ENCODE results near the gene LY6G5C. TPM values are rescaled to one million over a fixed set of nuclear protein-coding genes. Genes with fewer than 3 reads are reported as not detected.

The LY6G5C gene
- total RNA-seq, 1 donor from 2014 or later: 6.5 TPM

- no peak for DNase-seq (ENCODE audit: low spot score, unreplicated experiment)
- Mint-ChIP-seq H3K4me3 (ENCODE audit: low read depth) (peak overlapping the region; percentile 45), H3K4me1 (ENCODE audit: low read depth) (peaks cover 60% of the 10 kb centered on the region), H3K27ac (peak overlapping the region; percentile 88), H3K27me3 (no peaks in the 10 kb centered on the region), H3K36me3 (ENCODE audit: insufficient read depth) (peaks cover 6% of the 10 kb centered on the region), H3K9me3 (ENCODE audit: low read depth) (no peaks in the 10 kb centered on the region)
- TF ChIP-seq, protein P1, sequence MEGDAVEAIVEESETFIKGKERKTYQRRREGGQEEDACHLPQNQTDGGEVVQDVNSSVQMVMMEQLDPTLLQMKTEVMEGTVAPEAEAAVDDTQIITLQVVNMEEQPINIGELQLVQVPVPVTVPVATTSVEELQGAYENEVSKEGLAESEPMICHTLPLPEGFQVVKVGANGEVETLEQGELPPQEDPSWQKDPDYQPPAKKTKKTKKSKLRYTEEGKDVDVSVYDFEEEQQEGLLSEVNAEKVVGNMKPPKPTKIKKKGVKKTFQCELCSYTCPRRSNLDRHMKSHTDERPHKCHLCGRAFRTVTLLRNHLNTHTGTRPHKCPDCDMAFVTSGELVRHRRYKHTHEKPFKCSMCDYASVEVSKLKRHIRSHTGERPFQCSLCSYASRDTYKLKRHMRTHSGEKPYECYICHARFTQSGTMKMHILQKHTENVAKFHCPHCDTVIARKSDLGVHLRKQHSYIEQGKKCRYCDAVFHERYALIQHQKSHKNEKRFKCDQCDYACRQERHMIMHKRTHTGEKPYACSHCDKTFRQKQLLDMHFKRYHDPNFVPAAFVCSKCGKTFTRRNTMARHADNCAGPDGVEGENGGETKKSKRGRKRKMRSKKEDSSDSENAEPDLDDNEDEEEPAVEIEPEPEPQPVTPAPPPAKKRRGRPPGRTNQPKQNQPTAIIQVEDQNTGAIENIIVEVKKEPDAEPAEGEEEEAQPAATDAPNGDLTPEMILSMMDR (IDR thresholded peaks at IDR 0.05; ENCODE audit: unreplicated experiment): no peak
Observed at GRCh38 chr6:31654574-31655348, 26.1 kb downstream of the LY6G5C start.

DNA sequence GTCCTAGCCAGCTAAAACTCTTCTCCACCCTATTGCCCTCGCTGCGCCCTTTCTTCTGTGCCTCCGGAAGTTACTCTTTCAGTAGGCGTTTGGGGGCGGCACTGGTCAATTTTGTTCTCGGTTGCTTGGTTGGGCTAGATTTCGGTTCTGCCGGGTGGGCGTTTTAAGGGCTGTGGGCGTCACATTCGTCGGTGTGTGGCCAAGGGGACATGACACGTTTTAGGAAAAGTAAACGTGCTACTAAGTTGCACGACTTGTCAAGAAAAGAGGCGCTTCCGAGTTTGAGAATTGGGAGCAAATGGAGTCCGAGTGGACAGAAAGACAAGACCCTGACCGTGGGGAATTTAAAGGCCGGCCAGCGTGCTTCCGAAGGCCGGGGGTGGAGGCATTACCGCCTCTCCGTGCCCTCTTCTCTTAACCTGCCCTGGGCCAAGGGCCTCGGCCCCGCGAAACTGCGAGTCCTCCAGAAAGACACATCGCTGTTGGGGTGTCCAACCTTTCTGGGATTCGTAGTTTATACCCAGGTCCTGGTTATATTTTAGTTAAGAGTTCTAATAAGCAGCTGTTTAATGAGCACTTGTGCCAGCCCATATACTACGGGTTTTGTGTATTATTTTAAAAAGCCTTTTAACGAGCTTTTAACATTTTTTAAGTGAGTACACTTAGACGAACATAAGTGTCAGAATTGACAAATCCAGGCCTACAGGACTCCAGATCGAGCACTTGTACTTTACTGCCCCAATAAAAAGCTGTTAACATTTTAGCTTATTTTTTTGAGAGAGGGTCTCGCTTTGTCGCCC is 27.7 kb downstream of the LY6G5C start:
- Mint-ChIP-seq H3K4me3 (ENCODE audit: low read depth) (peak overlapping the region; percentile 94), H3K9me3 (ENCODE audit: low read depth) (no peaks in the 10 kb centered on the region), H3K36me3 (ENCODE audit: insufficient read depth) (peaks cover 13% of the 10 kb centered on the region), H3K27ac (peak overlapping the region; percentile 100), H3K4me1 (ENCODE audit: low read depth) (peaks cover 47% of the 10 kb centered on the region), H3K27me3 (no peaks in the 10 kb centered on the region)
- DNase-seq (ENCODE audit: low spot score, unreplicated experiment): no peak
- TF ChIP-seq, protein P1 (IDR thresholded peaks at IDR 0.05; ENCODE audit: unreplicated experiment): no peak

GRCh38 chr6:31651602-31652191 is 29.2 kb downstream of the LY6G5C start:
- TF ChIP-seq, protein P1 (IDR thresholded peaks at IDR 0.05; ENCODE audit: unreplicated experiment): no peak
- no peaks in the 10 kb centered on the region for H3K27me3 Mint-ChIP-seq
- H3K9me3 Mint-ChIP-seq (ENCODE audit: low read depth): no peaks in the 10 kb centered on the region
- H3K36me3 Mint-ChIP-seq (ENCODE audit: insufficient read depth): peaks cover 20% of the 10 kb centered on the region
- peak overlapping the region; percentile 94 for H3K4me3 Mint-ChIP-seq (ENCODE audit: low read depth)
- peaks cover 38% of the 10 kb centered on the region for H3K4me1 Mint-ChIP-seq (ENCODE audit: low read depth)
- DNase-seq (ENCODE audit: low spot score, unreplicated experiment): no peak
- peak overlapping the region; percentile 100 for H3K27ac Mint-ChIP-seq

GRCh38 chr6:31645325-31645724 is 35.5 kb downstream of the LY6G5C start:
- Mint-ChIP-seq H3K4me1 (ENCODE audit: low read depth) (peaks cover 3% of the 10 kb centered on the region), H3K27ac (no peak overlapping the region), H3K9me3 (ENCODE audit: low read depth) (no peaks in the 10 kb centered on the region), H3K27me3 (no peaks in the 10 kb centered on the region), H3K4me3 (ENCODE audit: low read depth) (no peak overlapping the region), H3K36me3 (ENCODE audit: insufficient read depth) (peaks cover 26% of the 10 kb centered on the region)
- TF ChIP-seq, protein P1 (IDR thresholded peaks at IDR 0.05; ENCODE audit: unreplicated experiment): no peak
- no peak for DNase-seq (ENCODE audit: low spot score, unreplicated experiment)

DNA sequence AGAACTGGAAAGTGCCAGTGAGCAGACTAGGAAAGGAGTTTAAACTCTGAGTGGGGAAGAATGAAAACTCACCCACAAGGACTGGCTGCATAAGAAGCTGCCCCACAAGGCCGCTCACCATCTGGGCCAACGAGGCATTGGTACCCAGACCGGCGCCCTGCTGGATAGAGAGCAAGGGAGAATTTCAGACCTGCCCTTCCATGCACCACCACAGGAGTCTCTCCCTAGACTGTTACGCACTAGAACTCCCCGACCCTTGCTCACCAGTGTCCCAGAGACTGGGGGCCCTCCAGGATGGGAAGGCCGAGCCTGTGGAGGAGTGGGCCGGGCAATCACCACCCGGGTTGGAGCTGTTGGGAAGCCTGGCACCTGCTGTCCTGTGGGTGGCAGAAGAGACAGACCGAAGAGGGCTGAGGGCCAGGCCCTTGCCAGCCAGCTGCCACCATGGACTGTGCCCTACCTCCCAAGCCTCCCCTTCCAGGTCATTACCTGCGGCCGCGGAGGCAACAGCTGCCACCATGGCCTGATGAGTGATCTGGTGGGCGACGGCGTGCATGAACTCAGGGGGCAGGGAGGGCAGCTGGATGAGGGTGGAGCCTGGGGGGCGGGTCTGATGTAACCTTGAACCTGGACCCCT is 36.9 kb downstream of the LY6G5C start:
- TF ChIP-seq, protein P1 (IDR thresholded peaks at IDR 0.05; ENCODE audit: unreplicated experiment): no peak
- H3K36me3 Mint-ChIP-seq (ENCODE audit: insufficient read depth): peaks cover 21% of the 10 kb centered on the region
- no peak overlapping the region for H3K27ac Mint-ChIP-seq
- no peaks in the 10 kb centered on the region for H3K4me1 Mint-ChIP-seq (ENCODE audit: low read depth)
- no peak for DNase-seq (ENCODE audit: low spot score, unreplicated experiment)
- H3K9me3 Mint-ChIP-seq (ENCODE audit: low read depth): no peaks in the 10 kb centered on the region
- no peaks in the 10 kb centered on the region for H3K27me3 Mint-ChIP-seq
- no peak overlapping the region for H3K4me3 Mint-ChIP-seq (ENCODE audit: low read depth)
